ENCODE results near the gene UBE2Q1.

Gene UBE2Q1

DNA sequence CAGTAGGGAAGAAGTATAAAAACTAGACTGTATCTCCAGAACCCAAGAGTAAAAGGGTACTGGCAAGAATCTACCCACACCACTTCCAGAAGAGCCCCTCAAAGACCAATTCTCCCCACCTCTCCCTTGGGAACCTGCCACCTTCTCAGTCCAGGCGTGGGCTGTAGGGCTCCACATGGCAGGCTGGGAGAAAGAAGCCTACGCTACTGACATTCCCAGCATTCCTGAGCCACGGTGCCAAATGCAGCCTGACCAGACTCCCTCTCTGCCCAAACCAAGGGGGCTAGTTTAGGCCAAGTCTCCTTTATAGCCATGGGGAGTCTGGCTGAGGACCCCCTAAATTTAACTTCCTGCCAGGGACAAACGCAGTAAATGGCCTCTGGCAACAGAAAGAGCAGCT is 2.0 kb downstream of the UBE2Q1 start:
- Histone ChIP-seq H3K27me3 (ENCODE audit: low read depth, low read length) (no peaks in the 10 kb centered on the region), H3K27ac (ENCODE audit: low read length) (no peak overlapping the region), H4K20me1 (ENCODE audit: insufficient read depth, low read length) (peaks cover 17% of the 10 kb centered on the region), H3K4me1 (ENCODE audit: low read length) (peaks cover 19% of the 10 kb centered on the region), H3K4me2 (ENCODE audit: low read length) (peak overlapping the region; percentile 94), H3K9ac (ENCODE audit: low read length) (peak overlapping the region; percentile 98; the same call in 1 of the 2 replicates), H3K36me3 (replicated peaks; ENCODE audit: low read depth, low read length) (peaks cover 52% of the 10 kb centered on the region), H2AFZ (ENCODE audit: low read depth, low read length) (no peak overlapping the region), H3K79me2 (ENCODE audit: low read length) (peaks cover 41% of the 10 kb centered on the region), H3K4me3 (ENCODE audit: low read length) (peak overlapping the region; percentile 87), H3K9me3 (ENCODE audit: insufficient read depth, low read length) (no peaks in the 10 kb centered on the region)
- no peak for TF ChIP-seq EZH2phosphoT487 (IDR thresholded peaks at IDR 0.05; ENCODE audit: low read depth)

- Histone ChIP-seq H3K79me2 (ENCODE audit: low read length) (peaks cover 33% of the 10 kb centered on the region), H3K36me3 (replicated peaks; ENCODE audit: low read depth, low read length) (peaks cover 82% of the 10 kb centered on the region), H3K27me3 (ENCODE audit: low read depth, low read length) (no peaks in the 10 kb centered on the region), H3K9me3 (ENCODE audit: insufficient read depth, low read length) (no peaks in the 10 kb centered on the region), H3K4me3 (ENCODE audit: low read length) (no peak overlapping the region), H3K27ac (ENCODE audit: low read length) (no peak overlapping the region), H4K20me1 (ENCODE audit: insufficient read depth, low read length) (peaks cover 24% of the 10 kb centered on the region), H3K9ac (ENCODE audit: low read length) (no peak overlapping the region), H2AFZ (ENCODE audit: low read depth, low read length) (no peak overlapping the region), H3K4me1 (ENCODE audit: low read length) (peaks cover 23% of the 10 kb centered on the region), H3K4me2 (ENCODE audit: low read length) (no peak overlapping the region)
- no peak for TF ChIP-seq EZH2phosphoT487 (IDR thresholded peaks at IDR 0.05; ENCODE audit: low read depth)
- TF ChIP-seq CTCF (IDR thresholded peaks at IDR 0.05; ENCODE audit: low read depth, low read length) = no peak
Measured at GRCh38 chr1:154553056-154554030, 5.1 kb downstream of the UBE2Q1 start.

- Histone ChIP-seq H3K4me1 (ENCODE audit: low read length) (peaks cover 18% of the 10 kb centered on the region), H3K9ac (ENCODE audit: low read length) (no peak overlapping the region), H3K79me2 (ENCODE audit: low read length) (peaks cover 21% of the 10 kb centered on the region), H3K4me2 (ENCODE audit: low read length) (no peak overlapping the region), H3K4me3 (ENCODE audit: low read length) (no peak overlapping the region), H3K9me3 (ENCODE audit: insufficient read depth, low read length) (no peaks in the 10 kb centered on the region), H4K20me1 (ENCODE audit: insufficient read depth, low read length) (peaks cover 22% of the 10 kb centered on the region), H3K27me3 (ENCODE audit: low read depth, low read length) (no peaks in the 10 kb centered on the region), H3K27ac (ENCODE audit: low read length) (no peak overlapping the region), H3K36me3 (replicated peaks; ENCODE audit: low read depth, low read length) (peaks cover 89% of the 10 kb centered on the region), H2AFZ (ENCODE audit: low read depth, low read length) (no peak overlapping the region)
- TF ChIP-seq EZH2phosphoT487 (IDR thresholded peaks at IDR 0.05; ENCODE audit: low read depth) (no peak), CTCF (IDR thresholded peaks at IDR 0.05; ENCODE audit: low read depth, low read length) (no peak)
Measured at GRCh38 chr1:154552036-154552435, 6.4 kb downstream of the UBE2Q1 start.

DNA sequence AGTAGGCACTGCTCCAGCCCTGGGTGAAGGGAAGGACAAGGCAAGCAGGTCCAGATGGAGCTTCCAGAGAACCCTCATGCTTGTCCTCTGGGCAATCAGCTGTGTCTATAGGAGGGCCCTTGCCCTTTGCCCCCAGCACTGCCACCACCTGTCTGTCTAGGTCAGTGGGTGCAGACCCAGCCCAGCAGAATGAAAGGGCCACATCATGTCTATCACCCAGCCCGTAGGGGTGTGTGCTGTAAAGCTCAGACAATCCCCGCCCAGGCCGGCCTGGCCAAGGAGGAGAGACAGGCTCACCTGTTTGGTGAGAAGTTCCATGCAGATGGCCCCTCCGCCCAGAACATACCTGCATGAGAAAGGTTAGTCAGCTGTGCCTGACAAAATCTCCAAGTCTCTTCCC is 7.0 kb downstream of the UBE2Q1 start:
- H3K27ac ChIP-seq (ENCODE audit: low read length) = no peak overlapping the region
- H3K4me3 ChIP-seq (ENCODE audit: low read length) = no peak overlapping the region
- H3K9me3 ChIP-seq (ENCODE audit: insufficient read depth, low read length) = no peaks in the 10 kb centered on the region
- H3K4me2 ChIP-seq (ENCODE audit: low read length) = no peak overlapping the region
- peaks cover 17% of the 10 kb centered on the region for H4K20me1 ChIP-seq (ENCODE audit: insufficient read depth, low read length)
- TF ChIP-seq EZH2phosphoT487 (IDR thresholded peaks at IDR 0.05; ENCODE audit: low read depth) (no peak), CTCF (IDR thresholded peaks at IDR 0.05; ENCODE audit: low read depth, low read length) (no peak)
- H3K36me3 ChIP-seq (replicated peaks; ENCODE audit: low read depth, low read length) = peaks cover 88% of the 10 kb centered on the region
- peaks cover 15% of the 10 kb centered on the region for H3K79me2 ChIP-seq (ENCODE audit: low read length)
- H3K9ac ChIP-seq (ENCODE audit: low read length) = no peak overlapping the region
- H2AFZ ChIP-seq (ENCODE audit: low read depth, low read length) = no peak overlapping the region
- H3K27me3 ChIP-seq (ENCODE audit: low read depth, low read length) = no peaks in the 10 kb centered on the region
- H3K4me1 ChIP-seq (ENCODE audit: low read length) = peaks cover 12% of the 10 kb centered on the region

Measured in OCI-LY3 (cell line).